Daoy (cell line): ENCODE measurements around the gene FAM185A. TPM values are rescaled to one million over a fixed set of nuclear protein-coding genes. Genes with fewer than 3 reads are reported as not detected.
"Not testable (repeated sequence)": the region's sequence is repeated elsewhere in the genome, so short reads cannot be mapped to it uniquely, and the experiment has no call there.

Experiments
- DNase-seq: peaks from one replicate; pipeline ENCODE4 v3.0.0-alpha.2; 2015; ENCODE audit warnings: low read depth
- total RNA-seq: library from RNA; depleted of rRNA; stranded (reverse); fragments of >200 nt; shearing (Covaris generic); gene quantifications from 2 replicates; pipeline ENCODE4 v1.2.3, GENCODE V29; 2014; rRNA removed

The FAM185A gene
- total RNA-seq, 1 experiment from 2014 or later: 16.3 TPM

GRCh38 chr7:102830197-102830596 is 81.4 kb downstream of the FAM185A start:
- DNase-seq: no peak

- DNase-seq: no peak
These were observed 83.9 kb downstream of the FAM185A start for GRCh38 chr7:102832674-102833073.

GRCh38 chr7:102833343-102833742 is 84.5 kb downstream of the FAM185A start:
- no peak for DNase-seq

DNA sequence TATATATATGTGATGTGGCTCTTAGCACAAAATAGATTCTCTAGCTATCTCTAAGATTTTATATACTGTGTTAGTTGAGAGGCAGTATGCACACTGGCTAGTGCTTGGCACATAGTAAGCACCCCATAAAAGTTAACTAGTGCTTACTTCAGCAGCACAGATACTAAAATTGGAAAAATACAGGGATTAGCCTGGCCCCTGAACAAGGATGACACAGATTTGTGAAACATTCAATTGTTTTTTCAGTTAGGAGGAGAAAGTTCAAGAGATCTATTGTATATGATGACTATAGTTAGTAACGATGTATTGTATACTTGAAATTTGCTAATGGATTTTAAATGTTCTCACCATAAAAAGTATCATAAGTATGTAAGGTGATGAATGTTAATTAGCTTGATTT is 85.7 kb downstream of the FAM185A start:
- DNase-seq: peak; percentile 18

- DNase-seq: peak; percentile 89
These were observed 86.2 kb downstream of the FAM185A start for GRCh38 chr7:102834999-102835398.

GRCh38 chr7:102836191-102836919 is 87.6 kb downstream of the FAM185A start:
- peak; percentile 92 for DNase-seq

- no peak for DNase-seq
These were observed 88.2 kb downstream of the FAM185A start for GRCh38 chr7:102836977-102837376.

- DNase-seq: no peak
These were observed 89.0 kb downstream of the FAM185A start for GRCh38 chr7:102837802-102838201.

- not testable (repeated sequence) for DNase-seq
These were observed 89.8 kb downstream of the FAM185A start for GRCh38 chr7:102838572-102839101.

DNA sequence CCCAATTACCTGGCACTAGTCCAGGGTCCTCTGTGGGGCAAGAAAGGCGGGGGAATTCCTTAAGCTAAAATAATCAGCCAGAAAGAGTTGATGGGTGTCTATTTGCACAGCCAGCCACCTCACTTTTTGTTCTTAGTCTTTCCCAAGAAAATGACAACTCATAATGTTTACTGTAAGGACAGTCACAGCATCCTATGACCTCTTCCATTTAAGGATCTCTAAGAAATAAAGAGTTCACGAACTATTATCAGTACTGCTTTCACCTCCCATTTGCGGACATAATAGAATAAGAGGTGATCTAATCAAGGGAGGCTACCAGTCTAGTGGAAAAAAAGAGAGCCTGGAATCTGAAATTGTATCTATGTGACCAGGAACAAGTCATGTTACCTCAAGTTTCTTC is 91.6 kb downstream of the FAM185A start:
- no peak for DNase-seq

- DNase-seq: no peak
These were observed 92.5 kb downstream of the FAM185A start for GRCh38 chr7:102841290-102841689.

- no peak for DNase-seq
These were observed 93.5 kb downstream of the FAM185A start for GRCh38 chr7:102842284-102842683.

DNA sequence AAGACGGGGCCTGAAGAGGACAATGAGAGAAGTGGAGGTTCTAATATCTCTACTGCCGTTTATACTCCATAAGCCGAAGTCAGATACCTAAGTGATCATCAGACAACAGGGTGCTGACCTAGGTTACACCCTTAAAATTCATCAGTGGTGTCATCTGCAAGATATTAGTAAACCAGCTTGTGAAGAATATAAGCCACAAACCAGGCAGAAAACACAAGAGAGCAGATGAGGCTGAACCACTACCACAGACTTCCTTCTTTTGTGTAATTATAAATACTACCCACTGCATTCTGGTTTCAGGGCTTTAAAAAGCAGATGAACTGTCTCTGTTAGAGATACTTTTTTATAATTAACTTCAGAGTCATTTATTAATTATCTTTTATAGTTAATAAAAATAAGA is 95.1 kb downstream of the FAM185A start:
- DNase-seq: no peak

GRCh38 chr7:102845346-102845745 is 96.5 kb downstream of the FAM185A start:
- DNase-seq: no peak

- DNase-seq: no peak
These were observed 100.3 kb downstream of the FAM185A start for GRCh38 chr7:102849079-102849478.

DNA sequence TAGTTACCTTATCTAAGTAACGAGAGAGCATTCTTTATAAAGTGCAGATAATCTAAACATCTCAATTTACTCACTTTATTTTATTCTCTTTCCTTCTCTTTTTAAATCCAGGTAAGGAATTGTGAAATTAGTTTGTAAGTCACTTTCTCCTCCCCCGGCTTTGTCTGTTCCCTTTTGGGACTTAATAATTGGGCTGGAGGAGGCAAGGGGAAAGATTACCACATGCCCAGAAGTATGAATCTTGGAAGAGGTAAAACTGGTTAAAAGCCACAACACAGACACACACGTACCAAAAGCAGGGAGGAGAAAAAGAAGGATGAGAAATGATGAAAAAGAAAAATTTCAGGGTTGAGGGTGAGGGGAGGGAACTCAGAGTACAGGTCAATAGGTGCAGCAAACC is 100.7 kb downstream of the FAM185A start:
- DNase-seq: no peak

- DNase-seq: no peak
These were observed 107.2 kb downstream of the FAM185A start for GRCh38 chr7:102856036-102856435.

Other genes with a start within 250 kb of the FAM185A start
- 0.95 TPM in 1 of 2 replicates, not detected in the other for gene RASA4B, start 231.2 kb upstream of the FAM185A start, total RNA-seq
- 1.4 TPM in 1 of 2 replicates, not detected in the other for gene UPK3BL2, start 205.3 kb upstream of the FAM185A start, total RNA-seq
- not detected in 2 replicates for gene SPDYE2, start 197.8 kb upstream of the FAM185A start, total RNA-seq
- 6.5 and 13.9 TPM in 2 replicates for gene POLR2J3, start 176.4 kb upstream of the FAM185A start, total RNA-seq
- gene RASA4, start 132.2 kb upstream of the FAM185A start, total RNA-seq: 1.8 and 7.7 TPM in 2 replicates
- 19.8 and 20.9 TPM in 2 replicates for gene UPK3BL1, start 106.2 kb upstream of the FAM185A start, total RNA-seq
- gene SPDYE2B, start 98.7 kb upstream of the FAM185A start, total RNA-seq: not detected in 2 replicates
- 0.27 and 1.4 TPM in 2 replicates for gene POLR2J2, start 77.3 kb upstream of the FAM185A start, total RNA-seq
- 88.4 and 107 TPM in 2 replicates for gene LRRC17, start 164.0 kb downstream of the FAM185A start, total RNA-seq